ENCODE results near the gene DDX11.
"Not testable (repeated sequence)": the region's sequence is repeated elsewhere in the genome, so short reads cannot be mapped to it uniquely, and the experiment has no call there.

GRCh38 chr12:31109773-31110172 lies 36.1 kb downstream of the DDX11 start:
- TF ChIP-seq POLR2AphosphoS5 (IDR thresholded peaks at IDR 0.05; ENCODE audit: low read depth); GABPA (IDR thresholded peaks at IDR 0.05; ENCODE audit: low read depth); SPI1 (IDR thresholded peaks at IDR 0.05; ENCODE audit: borderline replicate concordance, low read depth): not testable (repeated sequence)
- TF ChIP-seq, protein P1, sequence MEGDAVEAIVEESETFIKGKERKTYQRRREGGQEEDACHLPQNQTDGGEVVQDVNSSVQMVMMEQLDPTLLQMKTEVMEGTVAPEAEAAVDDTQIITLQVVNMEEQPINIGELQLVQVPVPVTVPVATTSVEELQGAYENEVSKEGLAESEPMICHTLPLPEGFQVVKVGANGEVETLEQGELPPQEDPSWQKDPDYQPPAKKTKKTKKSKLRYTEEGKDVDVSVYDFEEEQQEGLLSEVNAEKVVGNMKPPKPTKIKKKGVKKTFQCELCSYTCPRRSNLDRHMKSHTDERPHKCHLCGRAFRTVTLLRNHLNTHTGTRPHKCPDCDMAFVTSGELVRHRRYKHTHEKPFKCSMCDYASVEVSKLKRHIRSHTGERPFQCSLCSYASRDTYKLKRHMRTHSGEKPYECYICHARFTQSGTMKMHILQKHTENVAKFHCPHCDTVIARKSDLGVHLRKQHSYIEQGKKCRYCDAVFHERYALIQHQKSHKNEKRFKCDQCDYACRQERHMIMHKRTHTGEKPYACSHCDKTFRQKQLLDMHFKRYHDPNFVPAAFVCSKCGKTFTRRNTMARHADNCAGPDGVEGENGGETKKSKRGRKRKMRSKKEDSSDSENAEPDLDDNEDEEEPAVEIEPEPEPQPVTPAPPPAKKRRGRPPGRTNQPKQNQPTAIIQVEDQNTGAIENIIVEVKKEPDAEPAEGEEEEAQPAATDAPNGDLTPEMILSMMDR (IDR thresholded peaks at IDR 0.05; ENCODE audit: insufficient read depth, low read length) = not testable (repeated sequence)
- TF ChIP-seq, protein P2, sequence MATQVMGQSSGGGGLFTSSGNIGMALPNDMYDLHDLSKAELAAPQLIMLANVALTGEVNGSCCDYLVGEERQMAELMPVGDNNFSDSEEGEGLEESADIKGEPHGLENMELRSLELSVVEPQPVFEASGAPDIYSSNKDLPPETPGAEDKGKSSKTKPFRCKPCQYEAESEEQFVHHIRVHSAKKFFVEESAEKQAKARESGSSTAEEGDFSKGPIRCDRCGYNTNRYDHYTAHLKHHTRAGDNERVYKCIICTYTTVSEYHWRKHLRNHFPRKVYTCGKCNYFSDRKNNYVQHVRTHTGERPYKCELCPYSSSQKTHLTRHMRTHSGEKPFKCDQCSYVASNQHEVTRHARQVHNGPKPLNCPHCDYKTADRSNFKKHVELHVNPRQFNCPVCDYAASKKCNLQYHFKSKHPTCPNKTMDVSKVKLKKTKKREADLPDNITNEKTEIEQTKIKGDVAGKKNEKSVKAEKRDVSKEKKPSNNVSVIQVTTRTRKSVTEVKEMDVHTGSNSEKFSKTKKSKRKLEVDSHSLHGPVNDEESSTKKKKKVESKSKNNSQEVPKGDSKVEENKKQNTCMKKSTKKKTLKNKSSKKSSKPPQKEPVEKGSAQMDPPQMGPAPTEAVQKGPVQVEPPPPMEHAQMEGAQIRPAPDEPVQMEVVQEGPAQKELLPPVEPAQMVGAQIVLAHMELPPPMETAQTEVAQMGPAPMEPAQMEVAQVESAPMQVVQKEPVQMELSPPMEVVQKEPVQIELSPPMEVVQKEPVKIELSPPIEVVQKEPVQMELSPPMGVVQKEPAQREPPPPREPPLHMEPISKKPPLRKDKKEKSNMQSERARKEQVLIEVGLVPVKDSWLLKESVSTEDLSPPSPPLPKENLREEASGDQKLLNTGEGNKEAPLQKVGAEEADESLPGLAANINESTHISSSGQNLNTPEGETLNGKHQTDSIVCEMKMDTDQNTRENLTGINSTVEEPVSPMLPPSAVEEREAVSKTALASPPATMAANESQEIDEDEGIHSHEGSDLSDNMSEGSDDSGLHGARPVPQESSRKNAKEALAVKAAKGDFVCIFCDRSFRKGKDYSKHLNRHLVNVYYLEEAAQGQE (IDR thresholded peaks at IDR 0.05; ENCODE audit: insufficient replicate concordance, low read depth) = not testable (repeated sequence)

Data from HL-60 (cell line).